HG03064 (cell line): ENCODE measurements around the gene TTLL1.
"Not testable (repeated sequence)": the region's sequence is repeated elsewhere in the genome, so short reads cannot be mapped to it uniquely, and the experiment has no call there.

Experiments
- ATAC-seq: cut with Tn5 transposase; IDR thresholded peaks from one replicate; pipeline ENCODE4 v1.9.1; 2021; ENCODE audit warnings: low read depth; ENCODE audit not compliant: unreplicated experiment

TTLL1 gene

DNA sequence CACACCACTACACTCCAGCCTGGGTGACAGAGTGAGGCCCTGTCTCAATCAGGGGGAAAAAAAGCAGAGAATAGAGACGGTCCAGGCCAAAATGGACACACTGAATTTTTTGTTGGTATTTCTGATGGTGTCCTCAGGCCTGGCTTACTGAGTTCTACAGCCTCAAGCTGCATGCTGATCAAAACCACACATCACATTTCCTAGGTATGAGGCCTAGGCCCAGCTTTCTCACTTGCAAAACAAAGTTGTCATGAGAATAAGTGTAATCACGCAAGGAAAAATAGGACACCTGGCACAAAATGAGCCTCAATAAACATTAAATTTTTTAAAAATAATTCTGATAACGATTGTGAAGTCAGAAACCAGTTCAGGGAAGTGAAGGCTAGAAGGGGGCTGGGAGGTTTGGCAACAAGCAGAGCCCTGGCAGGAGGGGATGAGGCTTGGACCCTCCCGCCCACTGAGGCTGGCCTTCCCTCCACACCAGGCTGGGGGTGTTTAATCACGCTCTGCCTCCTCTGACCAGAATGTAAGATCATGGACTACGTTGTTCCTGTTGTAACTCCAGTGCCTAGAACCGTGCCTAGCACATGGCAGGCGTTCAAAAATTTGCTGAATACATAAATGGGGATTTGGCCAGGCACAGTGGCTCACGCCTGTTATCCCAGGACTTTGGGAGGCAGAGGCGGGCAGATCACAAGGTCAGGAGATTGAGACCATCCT lies 92.4 kb downstream of the TTLL1 start:
- ATAC-seq: no peak

DNA sequence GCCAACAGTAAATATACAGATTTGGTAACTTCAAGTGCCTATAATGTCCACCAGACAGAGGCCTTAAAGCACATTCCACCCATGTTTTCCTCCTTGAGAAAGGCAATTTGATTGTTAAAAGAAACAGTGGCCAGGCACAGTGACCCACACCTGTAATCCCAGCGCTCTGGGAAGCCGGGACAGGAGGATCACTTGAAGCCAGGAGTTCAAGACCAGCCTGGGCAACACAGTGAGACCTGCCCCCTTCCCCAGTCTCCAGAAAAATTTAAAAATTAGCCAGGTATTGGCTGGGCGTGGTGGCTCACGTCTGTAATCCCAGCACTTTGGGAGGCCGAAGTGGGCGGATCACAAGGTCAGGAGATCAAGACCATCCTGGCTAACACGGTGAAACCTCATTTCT lies 93.5 kb downstream of the TTLL1 start:
- ATAC-seq: not testable (repeated sequence)

DNA sequence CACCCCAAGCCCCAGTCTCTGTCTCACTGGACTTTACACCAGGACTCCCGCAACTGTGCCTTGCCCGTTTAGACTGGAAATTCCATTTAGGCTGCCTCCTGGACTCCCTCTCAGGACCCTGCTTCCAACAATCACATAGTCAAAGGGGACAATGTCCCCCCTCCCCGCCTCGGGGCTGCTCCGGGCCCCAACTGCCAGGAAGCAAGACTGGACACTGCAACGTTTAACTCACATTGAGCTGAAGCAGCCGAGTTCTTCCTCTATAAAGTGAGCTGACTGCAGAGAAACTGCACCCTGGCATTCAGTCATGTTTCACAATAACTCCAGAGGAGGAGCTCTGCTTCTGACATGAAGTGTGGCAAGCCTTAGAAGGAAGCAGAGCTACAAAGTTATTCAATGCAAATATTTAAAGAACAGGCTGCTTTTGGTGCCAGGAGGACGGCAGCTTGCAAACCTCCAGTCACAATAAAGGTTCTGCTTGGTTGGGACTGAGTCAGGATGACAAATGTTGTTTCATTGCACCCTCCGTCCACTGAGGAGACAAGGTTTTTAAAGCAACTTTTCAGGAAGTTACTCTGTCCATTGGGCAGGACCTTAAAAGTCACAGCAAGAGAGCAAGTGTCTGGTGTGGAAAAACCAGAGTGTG lies 94.2 kb downstream of the TTLL1 start:
- no peak for ATAC-seq

DNA sequence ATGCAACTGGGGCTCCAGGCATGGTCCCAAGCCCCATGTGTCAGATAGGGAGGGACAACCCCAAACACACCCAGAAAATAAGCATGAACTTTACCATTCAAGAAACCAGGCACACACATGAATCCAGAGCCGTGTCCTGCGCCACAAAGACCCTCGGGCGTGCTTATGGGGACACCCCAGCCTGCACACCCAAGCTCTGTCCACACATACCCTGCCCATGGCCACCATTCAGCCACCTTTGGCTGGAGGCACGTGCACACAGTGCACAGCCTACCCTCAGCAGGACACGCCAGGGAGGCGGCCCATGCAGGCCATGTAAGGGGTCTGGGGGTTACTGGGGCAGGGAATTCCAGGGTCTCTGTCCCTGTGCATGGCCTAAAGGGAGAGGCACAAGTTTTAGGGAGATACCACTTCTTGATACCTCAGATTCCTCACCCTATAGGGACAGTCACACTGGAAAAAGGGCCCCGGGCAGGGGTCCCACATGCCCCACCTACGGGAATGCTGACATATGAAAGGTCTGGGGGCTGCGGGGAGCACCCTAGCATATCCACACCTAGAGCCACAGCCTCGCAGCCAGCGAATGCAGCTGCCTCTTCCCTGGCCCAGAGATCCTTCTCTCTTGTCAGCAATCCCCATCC lies 94.8 kb downstream of the TTLL1 start:
- ATAC-seq: no peak

DNA sequence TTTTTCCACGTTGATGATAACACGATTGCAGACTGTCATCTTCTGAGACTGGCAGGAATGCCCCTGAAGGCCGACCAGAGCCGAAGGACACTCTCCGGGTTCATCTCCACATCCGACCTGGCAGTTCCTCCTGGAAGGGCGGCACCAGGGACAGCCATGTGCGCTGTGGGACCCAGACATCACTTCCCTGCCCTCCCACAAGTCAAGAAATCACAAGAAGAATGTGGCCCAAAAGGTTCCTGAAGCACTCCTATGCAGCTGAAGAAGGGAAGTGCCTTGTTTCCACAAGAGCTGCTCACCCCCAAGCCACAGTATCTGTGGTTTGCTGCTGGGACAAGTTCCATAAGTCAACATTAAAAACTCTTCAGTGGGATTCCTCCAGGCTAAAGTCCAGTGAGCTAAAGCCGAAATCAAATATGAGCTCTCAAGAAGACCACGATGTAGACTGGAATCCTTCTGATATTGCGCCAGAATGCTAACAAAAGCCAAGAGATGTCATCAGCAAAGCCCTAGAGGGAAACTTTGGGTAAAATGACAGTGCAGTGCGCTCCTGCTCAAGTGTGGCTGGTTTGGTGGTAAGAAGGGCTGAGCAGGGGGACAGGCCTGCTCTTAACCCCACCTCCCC lies 95.4 kb downstream of the TTLL1 start:
- ATAC-seq: no peak

DNA sequence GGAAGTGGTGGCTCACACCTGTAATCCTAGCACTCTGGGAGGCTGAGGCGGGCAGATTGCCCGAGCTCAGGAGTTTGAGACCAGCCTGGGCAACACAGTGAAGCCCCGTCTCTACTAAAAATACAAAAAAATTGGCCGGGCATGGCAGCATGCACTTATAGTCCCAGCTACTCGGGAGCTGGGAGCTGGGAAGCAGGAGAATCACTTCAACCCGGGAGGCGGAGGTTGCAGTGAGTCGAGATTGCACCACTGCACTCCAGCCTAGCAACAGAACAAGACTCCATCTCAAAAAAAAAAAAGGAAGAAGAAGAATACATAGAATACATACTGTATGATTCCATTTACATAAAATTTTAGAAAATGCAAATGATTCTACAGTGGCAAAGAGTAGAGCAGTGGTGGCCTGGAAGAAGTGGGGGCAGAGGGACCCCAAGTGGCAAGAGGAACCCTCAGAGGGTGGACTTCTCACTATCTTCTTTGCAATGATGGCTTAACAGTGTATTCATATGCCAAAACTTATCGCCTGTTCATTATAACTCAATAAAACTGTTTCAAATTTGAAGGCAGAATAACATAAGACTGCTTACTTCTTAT lies 96.2 kb downstream of the TTLL1 start:
- no peak for ATAC-seq

DNA sequence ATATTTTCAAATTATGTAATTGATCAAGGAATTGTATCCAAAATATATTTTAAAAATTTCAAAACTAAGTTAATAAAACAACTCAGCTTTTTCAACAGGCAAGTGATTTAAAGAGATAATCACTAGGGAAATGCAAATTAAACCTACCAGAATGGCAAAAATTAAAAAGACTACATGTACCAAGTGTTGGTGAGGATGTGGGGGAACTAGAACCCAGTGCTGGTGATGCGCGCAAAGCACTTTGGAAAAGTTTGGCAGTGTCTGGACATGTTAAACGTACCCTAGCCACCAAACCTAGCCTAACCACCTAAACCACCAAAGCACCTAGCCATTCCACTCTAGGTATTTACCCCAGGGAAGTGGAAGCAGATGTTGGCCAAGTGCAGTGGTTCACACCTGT lies 97.1 kb downstream of the TTLL1 start:
- no peak for ATAC-seq

DNA sequence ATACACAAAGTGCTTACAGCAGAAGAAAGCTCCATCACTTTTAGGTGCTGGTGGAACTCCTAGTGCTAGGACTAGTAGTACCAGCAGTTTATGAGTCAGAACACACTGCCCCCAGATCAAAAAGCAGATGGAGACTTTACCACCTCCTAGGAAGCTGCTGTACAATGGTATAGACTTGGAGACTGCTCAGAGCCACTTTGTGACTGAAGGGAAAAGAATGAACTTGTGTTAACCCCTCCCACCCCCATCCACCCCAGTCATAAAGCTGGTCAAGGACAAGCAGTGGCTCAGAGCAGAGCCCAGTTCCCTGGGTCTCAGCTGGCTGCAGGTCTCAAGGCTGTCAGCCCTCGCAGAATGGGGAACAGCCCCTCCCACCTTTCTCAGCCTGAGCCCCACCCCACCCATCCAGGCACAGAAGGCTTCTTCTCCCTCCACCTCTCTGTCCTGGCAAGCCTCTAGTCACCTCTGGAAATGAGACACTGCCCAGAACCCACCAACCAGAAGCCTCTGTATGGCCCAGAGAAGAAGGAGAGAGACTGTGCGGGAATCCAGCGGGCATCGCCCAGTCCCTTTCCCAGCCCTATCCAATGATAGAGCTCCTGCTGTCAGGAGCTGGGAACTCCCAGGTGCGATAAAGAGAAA lies 98.1 kb downstream of the TTLL1 start:
- no peak for ATAC-seq

DNA sequence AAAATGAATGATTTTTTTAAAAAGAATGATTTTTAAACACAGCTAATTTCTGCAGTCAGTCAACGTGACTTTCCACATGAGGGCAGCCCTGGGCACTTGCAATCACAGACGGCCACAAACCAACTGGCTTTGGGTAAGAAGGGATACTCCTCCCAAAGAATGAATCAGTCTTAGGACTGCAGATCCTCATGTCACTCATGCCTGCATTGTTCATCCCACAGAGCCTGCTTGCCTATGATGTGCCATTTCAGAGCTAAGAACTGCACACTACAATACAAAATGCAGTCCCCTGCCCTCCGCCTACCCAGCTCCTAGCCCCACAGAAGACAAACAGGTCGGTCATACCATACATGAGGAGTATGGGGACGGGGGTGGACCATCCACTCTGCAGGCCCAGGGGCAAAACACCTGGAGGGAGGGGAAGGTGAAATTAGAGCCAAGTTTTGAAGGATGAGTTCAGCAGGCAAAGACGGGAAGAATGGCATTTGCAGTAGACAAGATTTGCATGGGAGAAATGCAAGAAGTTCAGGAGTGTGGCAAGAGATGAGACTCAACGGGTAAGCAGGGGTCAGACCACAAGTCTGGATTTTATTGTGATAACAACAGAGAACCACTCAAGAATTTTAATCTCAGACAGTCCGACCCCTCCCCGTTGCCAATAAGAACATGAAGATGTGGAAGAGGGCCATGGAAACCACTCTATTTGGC lies 98.9 kb downstream of the TTLL1 start:
- no peak for ATAC-seq
